ENCODE results near the gene PTOV1.

GRCh38 chr19:49878744-49879070 lies 27.7 kb downstream of the PTOV1 start:
- TF ChIP-seq HDGF (IDR thresholded peaks at IDR 0.05; ENCODE audit: borderline replicate concordance): no peak
- TF ChIP-seq SUZ12 (IDR thresholded peaks at IDR 0.05): no peak
- no peak for TF ChIP-seq ELF4 (IDR thresholded peaks at IDR 0.05)
- TF ChIP-seq PKNOX1 (IDR thresholded peaks at IDR 0.05): no peak
- no peak for TF ChIP-seq SP1 (IDR thresholded peaks at IDR 0.05)
- no peak for TF ChIP-seq FOXM1 (IDR thresholded peaks at IDR 0.05; ENCODE audit: borderline replicate concordance)
- TF ChIP-seq BHLHE40 (IDR thresholded peaks at IDR 0.05; ENCODE audit: borderline replicate concordance): no peak

Measured in HEK293T (cell line).